Activated CD4-positive, CD25-positive, alpha-beta regulatory T cell treated with anti-CD3 and anti-CD28 coated beads, Interleukin-2, amount 50 U/mL, for 16 hours (primary cell): ENCODE measurements around the gene CORT.
"Not testable (repeated sequence)": the region's sequence is repeated elsewhere in the genome, so short reads cannot be mapped to it uniquely, and the experiment has no call there.

Source experiments
- DNase-seq: peaks from one replicate; pipeline ENCODE4 v3.0.0-alpha.2; 2020; ENCODE audit warnings: low read depth, low spot score

The CORT gene

GRCh38 chr1:10438677-10439163 is 11.1 kb upstream of the CORT start:
- no peak for DNase-seq

- no peak for DNase-seq
Measured at GRCh38 chr1:10440305-10440704, 9.5 kb upstream of the CORT start.

- no peak for DNase-seq
Measured at GRCh38 chr1:10440794-10441193, 9.0 kb upstream of the CORT start.

- DNase-seq: no peak
Measured at GRCh38 chr1:10444248-10444647, 5.6 kb upstream of the CORT start.

- DNase-seq: no peak
Measured at GRCh38 chr1:10444795-10445397, 4.9 kb upstream of the CORT start.

GRCh38 chr1:10446790-10447422 is 2.9 kb upstream of the CORT start:
- no peak for DNase-seq

- no peak for DNase-seq
Measured at GRCh38 chr1:10450156-10450814, 454 bp downstream of the CORT start.

- DNase-seq: no peak
Measured at GRCh38 chr1:10450836-10451235, 1.0 kb downstream of the CORT start.

GRCh38 chr1:10451287-10451686 is 1.5 kb downstream of the CORT start:
- no peak for DNase-seq

- no peak for DNase-seq
Measured at GRCh38 chr1:10456048-10456447, 6.2 kb downstream of the CORT start.

GRCh38 chr1:10456661-10457060 is 6.8 kb downstream of the CORT start:
- no peak for DNase-seq

GRCh38 chr1:10457462-10457861 is 7.6 kb downstream of the CORT start:
- not testable (repeated sequence) for DNase-seq

GRCh38 chr1:10457875-10458274 is 8.0 kb downstream of the CORT start:
- DNase-seq: no peak

- DNase-seq: no peak
Measured at GRCh38 chr1:10459184-10459583, 9.4 kb downstream of the CORT start.

GRCh38 chr1:10467078-10467477 is 17.2 kb downstream of the CORT start:
- no peak for DNase-seq

GRCh38 chr1:10470043-10470442 is 20.2 kb downstream of the CORT start:
- DNase-seq: no peak

GRCh38 chr1:10471411-10472219 is 21.8 kb downstream of the CORT start:
- no peak for DNase-seq

- peak; percentile 88 for DNase-seq
Measured at GRCh38 chr1:10472220-10473144, 22.7 kb downstream of the CORT start, which contains the start of gene DFFA. Gene DFFA, minus strand, starts transcription at chr1:10472529. Its CDS starts 71 bp downstream, at chr1:10472458.

GRCh38 chr1:10473145-10473765 is 23.4 kb downstream of the CORT start:
- no peak for DNase-seq

GRCh38 chr1:10474309-10474612 is 24.4 kb downstream of the CORT start:
- not testable (repeated sequence) for DNase-seq
